ENCODE measurements around the gene BCAS4. TPM values are rescaled to one million over a fixed set of nuclear protein-coding genes. Genes with fewer than 3 reads are reported as not detected.

BCAS4 gene
- total RNA-seq, 3 donors from 2014 or later: 6.6 to 22.2 (median 10.5) TPM

GRCh38 chr20:50810063-50810462 lies 15.2 kb downstream of the BCAS4 start:
- no peaks in the 10 kb centered on the region for H3K36me3 ChIP-seq
- no peaks in the 10 kb centered on the region for H3K4me1 ChIP-seq
- H3K27me3 ChIP-seq: no peaks in the 10 kb centered on the region
- no peak overlapping the region for H3K27ac ChIP-seq
- no peaks in the 10 kb centered on the region for H3K9me3 ChIP-seq
- TF ChIP-seq CTCF (IDR thresholded peaks at IDR 0.05): no peak
- TF ChIP-seq POLR2AphosphoS5 (IDR thresholded peaks at IDR 0.05): no peak
- no peak for TF ChIP-seq POLR2A (IDR thresholded peaks at IDR 0.05)
- intact Hi-C loops (cut with DNase I; ENCODE audit: low total_unique reads): no loop called here
- no peak for DNase-seq (ENCODE audit: low spot score in 2 of 2)
- no peak overlapping the region for H3K4me3 ChIP-seq

GRCh38 chr20:50810842-50811241 lies 16.0 kb downstream of the BCAS4 start:
- H3K36me3 ChIP-seq: no peaks in the 10 kb centered on the region
- no peaks in the 10 kb centered on the region for H3K9me3 ChIP-seq
- H3K4me1 ChIP-seq: no peaks in the 10 kb centered on the region
- no peaks in the 10 kb centered on the region for H3K27me3 ChIP-seq
- H3K4me3 ChIP-seq: no peak overlapping the region
- TF ChIP-seq CTCF (IDR thresholded peaks at IDR 0.05) (no peak), POLR2A (IDR thresholded peaks at IDR 0.05) (no peak)
- no peak overlapping the region for H3K27ac ChIP-seq
- intact Hi-C loops (cut with DNase I; ENCODE audit: low total_unique reads): no loop called here
- DNase-seq (ENCODE audit: low spot score in 2 of 2): no peak

GRCh38 chr20:50813101-50813643 lies 18.3 kb downstream of the BCAS4 start:
- Histone ChIP-seq H3K36me3 (no peaks in the 10 kb centered on the region), H3K27ac (no peak overlapping the region), H3K9me3 (no peaks in the 10 kb centered on the region), H3K4me1 (no peaks in the 10 kb centered on the region), H3K27me3 (no peaks in the 10 kb centered on the region), H3K4me3 (no peak overlapping the region)
- no peak for DNase-seq (ENCODE audit: low spot score in 2 of 2)
- no peak for TF ChIP-seq POLR2AphosphoS5 (IDR thresholded peaks at IDR 0.05)
- TF ChIP-seq CTCF (IDR thresholded peaks at IDR 0.05): no peak
- TF ChIP-seq POLR2A (IDR thresholded peaks at IDR 0.05): no peak
- intact Hi-C loops (cut with DNase I; ENCODE audit: low total_unique reads): no loop called here

- Histone ChIP-seq H3K4me3 (no peak overlapping the region), H3K4me1 (no peaks in the 10 kb centered on the region), H3K27ac (no peak overlapping the region), H3K9me3 (no peaks in the 10 kb centered on the region), H3K27me3 (no peaks in the 10 kb centered on the region), H3K36me3 (no peaks in the 10 kb centered on the region)
- TF ChIP-seq POLR2AphosphoS5 (IDR thresholded peaks at IDR 0.05) (no peak), POLR2A (IDR thresholded peaks at IDR 0.05) (no peak), CTCF (IDR thresholded peaks at IDR 0.05) (no peak)
- intact Hi-C loops (cut with DNase I; ENCODE audit: low total_unique reads): no loop called here
- DNase-seq (ENCODE audit: low spot score in 2 of 2): no peak
Measured at GRCh38 chr20:50813801-50814200, 18.9 kb downstream of the BCAS4 start.

GRCh38 chr20:50814438-50815161 lies 19.7 kb downstream of the BCAS4 start:
- no peak for DNase-seq (ENCODE audit: low spot score in 2 of 2)
- Histone ChIP-seq H3K4me1 (no peaks in the 10 kb centered on the region), H3K27ac (peak overlapping the region in 1 of 2 donors; percentile 43), H3K9me3 (no peaks in the 10 kb centered on the region), H3K36me3 (no peaks in the 10 kb centered on the region), H3K4me3 (no peak overlapping the region), H3K27me3 (no peaks in the 10 kb centered on the region)
- TF ChIP-seq POLR2A (IDR thresholded peaks at IDR 0.05) (no peak), POLR2AphosphoS5 (IDR thresholded peaks at IDR 0.05) (no peak), CTCF (IDR thresholded peaks at IDR 0.05) (no peak)
- intact Hi-C loops (cut with DNase I; ENCODE audit: low total_unique reads): no loop called here

Data from breast epithelium (tissue), 4 donors.